Bone marrow (tissue), 2 donors: ENCODE results near the gene SCFD1.
A peak's percentile ranks its signal among the peaks of the same experiment; 100 is the strongest.
"Not testable (repeated sequence)": the region's sequence is repeated elsewhere in the genome, so short reads cannot be mapped to it uniquely, and the experiment has no call there.

Experiments used
- DNase-seq, 2 donors: peaks; one replicate each; lab custom pipeline; 2025; lab: John Stamatoyannopoulos, UW

SCFD1 gene

GRCh38 chr14:30621940-30622830 lies at the start of gene SCFD1:
Gene SCFD1 (plus strand): TSS chr14:30622319. CDS start chr14:30622339, 20 bp downstream.
- peak; percentile 79 to 90 for DNase-seq

GRCh38 chr14:30572771-30573170 lies 49.3 kb upstream of the SCFD1 start:
- DNase-seq = no peak

GRCh38 chr14:30573226-30573814 lies 48.8 kb upstream of the SCFD1 start:
- no peak for DNase-seq

- DNase-seq = peak in 1 of 2 donors; percentile 14
Observed at GRCh38 chr14:30573966-30574365, 48.2 kb upstream of the SCFD1 start.

- DNase-seq = peak in 1 of 2 donors; percentile 71
Observed at GRCh38 chr14:30574777-30575176, 47.3 kb upstream of the SCFD1 start.

- not testable (repeated sequence) for DNase-seq
Observed at GRCh38 chr14:30576333-30576732, 45.8 kb upstream of the SCFD1 start.

- no peak for DNase-seq
Observed at GRCh38 chr14:30580616-30581282, 41.4 kb upstream of the SCFD1 start.

GRCh38 chr14:30581283-30581625 lies 40.9 kb upstream of the SCFD1 start:
- no peak for DNase-seq

GRCh38 chr14:30582376-30582775 lies 39.7 kb upstream of the SCFD1 start:
- DNase-seq = no peak

GRCh38 chr14:30584058-30584630 lies 38.0 kb upstream of the SCFD1 start:
- no peak for DNase-seq

- DNase-seq = no peak
Observed at GRCh38 chr14:30585204-30585603, 36.9 kb upstream of the SCFD1 start.

- DNase-seq = no peak
Observed at GRCh38 chr14:30587141-30587540, 35.0 kb upstream of the SCFD1 start.

GRCh38 chr14:30588873-30589272 lies 33.2 kb upstream of the SCFD1 start:
- DNase-seq = no peak

- no peak for DNase-seq
Observed at GRCh38 chr14:30596935-30597334, 25.2 kb upstream of the SCFD1 start.

- no peak for DNase-seq
Observed at GRCh38 chr14:30597504-30597903, 24.6 kb upstream of the SCFD1 start.

GRCh38 chr14:30600922-30601918 lies 20.9 kb upstream of the SCFD1 start:
- no peak for DNase-seq

GRCh38 chr14:30603402-30603801 lies 18.7 kb upstream of the SCFD1 start:
- DNase-seq = no peak

GRCh38 chr14:30604696-30605095 lies 17.4 kb upstream of the SCFD1 start:
- not testable (repeated sequence) for DNase-seq

- DNase-seq = no peak
Observed at GRCh38 chr14:30607156-30607780, 14.9 kb upstream of the SCFD1 start.

GRCh38 chr14:30608533-30609006 lies 13.5 kb upstream of the SCFD1 start:
- no peak for DNase-seq
